Neural cell (in vitro differentiated cells): Measurements from ENCODE around the gene CDHR2. TPM values are rescaled to one million over a fixed set of nuclear protein-coding genes. Genes with fewer than 3 reads are reported as not detected.

Experiments
- H2AFZ ChIP-seq: fragments of 200-600, 300-800 bp; sonication (generic), shearing (Covaris generic); 2 replicates; pipeline ENCODE4 v1.6.0; 2014; ENCODE audit warnings: low read depth, mild to moderate bottlenecking, antibody characterized with exemption, low read length, moderate library complexity
- H3F3A ChIP-seq: fragments of 200-600 bp; shearing (Covaris generic); 2 replicates; pipeline ENCODE4 v1.6.1; 2016; ENCODE audit warnings: mild to moderate bottlenecking, moderate library complexity, mixed read lengths, antibody characterized with exemption, low read length; ENCODE audit not compliant: insufficient read depth, poor library complexity, severe bottlenecking
- H3K27ac ChIP-seq: fragments of 200-600, 300-800 bp; sonication (generic), shearing (Covaris generic); 2 replicates; pipeline ENCODE4 v1.5.1; 2014; ENCODE audit warnings: mild to moderate bottlenecking, low read length, moderate library complexity
- H3K27me3 ChIP-seq: fragments of 300-800, 200-600 bp; sonication (generic), shearing (Covaris generic); 2 replicates; pipeline ENCODE4 v1.6.0; 2014; ENCODE audit warnings: mild to moderate bottlenecking, low read depth, low read length, moderate library complexity; ENCODE audit not compliant: insufficient read depth
- H3K36me3 ChIP-seq: fragments of 300-800, 200-600 bp; sonication (generic), shearing (Covaris generic); 2 replicates; pipeline ENCODE4 v1.5.1; 2014; ENCODE audit warnings: mild to moderate bottlenecking, antibody characterized with exemption, low read length, moderate library complexity; ENCODE audit not compliant: insufficient read depth
- H3K4me2 ChIP-seq: fragments of 300-800, 200-600 bp; sonication (generic), shearing (Covaris generic); 2 replicates; pipeline ENCODE4 v1.6.0; 2014; ENCODE audit warnings: mild to moderate bottlenecking, low read length
- H3K4me3 ChIP-seq: fragments of 300-800, 200-600 bp; sonication (generic), shearing (Covaris generic); 2 replicates; pipeline ENCODE4 v1.5.1; 2014; ENCODE audit warnings: mild to moderate bottlenecking, low read length, moderate library complexity
- H3K79me2 ChIP-seq: fragments of 200-600 bp; shearing (Covaris generic); replicated peaks from 2 replicates; pipeline ENCODE4 v1.6.0; 2014; ENCODE audit warnings: mild to moderate bottlenecking, low read length, moderate library complexity; ENCODE audit not compliant: insufficient read depth
- H3K9ac ChIP-seq: fragments of 300-800, 200-600 bp; sonication (generic), shearing (Covaris generic); 2 replicates; pipeline ENCODE4 v1.6.1; 2016; ENCODE audit warnings: mild to moderate bottlenecking, low read length, mixed read lengths
- H3K9me2 ChIP-seq: fragments of 200-600 bp; shearing (Covaris generic); 2 replicates; pipeline ENCODE4 v1.6.1; 2016; ENCODE audit warnings: mild to moderate bottlenecking, low read length, mixed read lengths; ENCODE audit not compliant: insufficient read depth
- H3K9me3 ChIP-seq: fragments of 200-600, 300-800 bp; sonication (generic), shearing (Covaris generic); 2 replicates; pipeline ENCODE4 v1.6.1; 2016; ENCODE audit warnings: mild to moderate bottlenecking, mixed run types, low read length, moderate library complexity, mixed read lengths
- H4K20me1 ChIP-seq: fragments of 200-600 bp; shearing (Covaris generic); 2 replicates; pipeline ENCODE4 v1.6.1; 2016; ENCODE audit warnings: mild to moderate bottlenecking, mixed run types; ENCODE audit not compliant: insufficient read depth
- EP300 ChIP-seq: fragments of 450-650 bp; conservative IDR thresholded peaks from 2 replicates; pipeline ENCODE4 v1.6.1; 2014; ENCODE audit warnings: antibody characterized with exemption, mild to moderate bottlenecking, moderate library complexity; ENCODE audit not compliant: poor library complexity, severe bottlenecking
- EZH2 ChIP-seq: fragments of 200-600, 300-800 bp; shearing (Covaris generic), sonication (generic); IDR thresholded peaks from 2 replicates; pipeline ENCODE4 v1.6.1; 2014; ENCODE audit warnings: antibody characterized with exemption, low read length, borderline replicate concordance, mild to moderate bottlenecking; ENCODE audit not compliant: insufficient read depth, poor library complexity, severe bottlenecking
- RAD21 ChIP-seq: fragments of 450-650 bp; conservative IDR thresholded peaks from 2 replicates; pipeline ENCODE4 v1.6.1; 2014; ENCODE audit warnings: antibody characterized with exemption, mild to moderate bottlenecking, moderate library complexity
- REST ChIP-seq: IDR thresholded peaks from 2 replicates; pipeline ENCODE4 v1.6.1; 2012; ENCODE audit warnings: borderline replicate concordance
- SMC3 ChIP-seq: fragments of 450-650 bp; conservative IDR thresholded peaks from 2 replicates; pipeline ENCODE4 v1.6.1; 2014; ENCODE audit warnings: antibody characterized with exemption, mild to moderate bottlenecking, moderate library complexity; ENCODE audit not compliant: poor library complexity
- TAF1 ChIP-seq: IDR thresholded peaks from 2 replicates; pipeline ENCODE4 v1.6.1; 2012; ENCODE audit warnings: low read depth
- polyA plus RNA-seq: library from polyadenylated mRNA; depleted of rRNA; stranded (reverse); fragments of >200 nt; gene quantifications from 2 replicates; pipeline ENCODE4 v1.2.3, GENCODE V29; 2014
- TF ChIP-seq, protein P1 (sequence below): fragments of 450-650 bp; IDR thresholded peaks from 2 replicates; pipeline ENCODE4 v1.5.1; 2014; ENCODE audit warnings: antibody characterized with exemption, mild to moderate bottlenecking, moderate library complexity; ENCODE audit not compliant: poor library complexity, severe bottlenecking

The CDHR2 gene
- polyA plus RNA-seq, 1 donor from 2014 or later, result 1.0 TPM

DNA sequence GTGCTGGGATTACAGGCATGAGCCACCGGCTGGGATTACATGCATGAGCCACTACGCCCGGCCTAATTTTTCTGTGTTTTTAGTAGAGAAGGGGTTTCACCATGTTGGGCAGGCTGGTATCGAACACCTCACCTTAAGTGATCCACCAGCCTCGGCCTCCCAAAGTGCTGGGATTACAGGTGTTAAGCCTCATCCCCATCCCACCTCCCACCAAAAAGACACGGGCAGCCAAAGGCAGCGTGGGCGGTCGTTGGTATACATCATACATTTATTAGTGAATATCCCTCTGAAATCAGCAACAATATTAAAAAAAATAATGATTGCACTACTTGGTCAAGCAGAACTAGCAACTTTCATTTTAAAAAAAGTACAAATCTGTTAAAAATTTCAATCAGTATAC lies 22.7 kb upstream of the CDHR2 start:
- Histone ChIP-seq H3K9me3 (no peaks in the 10 kb centered on the region), H3K4me2 (no peak overlapping the region), H3K36me3 (no peaks in the 10 kb centered on the region), H3K79me2 (no peaks in the 10 kb centered on the region), H2AFZ (no peak overlapping the region), H3K9ac (no peak overlapping the region), H3F3A (no peaks in the 10 kb centered on the region), H4K20me1 (peaks cover 4% of the 10 kb centered on the region), H3K9me2 (no peaks in the 10 kb centered on the region), H3K27me3 (no peaks in the 10 kb centered on the region), H3K4me3 (no peak overlapping the region), H3K27ac (no peak overlapping the region)
- TF ChIP-seq TAF1 (no peak), REST (no peak), RAD21 (no peak), EP300 (no peak), SMC3 (no peak)

DNA sequence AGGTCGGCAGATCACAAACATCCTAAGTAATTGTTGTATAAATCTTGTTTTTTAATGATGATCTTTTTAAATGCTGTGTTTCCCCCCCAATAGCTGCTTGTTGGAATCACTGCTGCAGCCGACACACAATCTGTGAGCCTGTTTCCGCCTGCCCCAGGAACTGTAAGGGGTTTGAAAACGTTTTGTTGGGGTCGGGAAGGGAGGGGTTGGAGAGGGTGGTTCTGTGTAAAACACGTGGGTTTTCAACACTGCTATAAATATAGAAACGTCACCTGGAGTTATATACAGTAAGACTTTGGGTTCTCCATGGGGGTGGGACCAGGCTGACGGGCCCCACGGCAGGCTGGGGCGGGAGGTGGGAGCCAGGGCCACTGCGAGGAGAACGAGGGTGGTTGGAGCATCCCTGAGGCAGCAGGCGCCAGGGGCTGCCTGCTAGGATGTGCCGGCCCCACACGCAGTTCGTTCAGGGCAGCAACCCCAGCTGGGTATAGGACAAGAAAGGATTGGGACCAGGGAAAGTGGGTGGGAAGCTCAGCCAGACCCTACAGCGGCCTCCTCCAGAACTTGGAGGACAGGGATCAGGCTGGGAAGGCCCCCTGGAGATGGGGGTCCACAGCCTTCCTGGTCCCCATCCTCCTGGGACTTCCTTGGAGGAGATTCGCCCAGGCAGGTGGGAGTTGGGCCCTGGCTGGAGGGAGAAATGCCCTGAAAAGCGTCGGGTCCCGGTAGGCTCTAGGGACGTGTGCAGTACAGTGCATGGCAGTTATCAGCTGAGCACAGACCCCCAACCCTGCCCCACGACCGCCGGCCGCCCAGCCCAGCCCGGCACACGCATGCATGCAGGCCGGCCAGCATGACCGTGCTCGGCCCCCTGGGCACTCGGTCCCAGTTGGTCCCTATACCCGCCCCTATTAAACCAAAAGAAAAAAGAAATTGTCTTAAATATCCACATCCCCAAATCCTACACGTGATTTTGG lies 21.6 kb upstream of the CDHR2 start:
- Histone ChIP-seq H3K4me2 (no peak overlapping the region), H3K36me3 (no peaks in the 10 kb centered on the region), H3K27ac (no peak overlapping the region), H2AFZ (no peak overlapping the region), H3K27me3 (no peaks in the 10 kb centered on the region), H3K4me3 (no peak overlapping the region), H3K79me2 (peaks cover 8% of the 10 kb centered on the region), H3K9me2 (no peaks in the 10 kb centered on the region), H3F3A (no peaks in the 10 kb centered on the region), H4K20me1 (peaks cover 10% of the 10 kb centered on the region), H3K9ac (no peak overlapping the region), H3K9me3 (no peaks in the 10 kb centered on the region)
- no peak for TF ChIP-seq EZH2

GRCh38 chr5:176528301-176528700 lies 20.8 kb upstream of the CDHR2 start:
- no peaks in the 10 kb centered on the region for H3K27me3 ChIP-seq
- H3K4me2 ChIP-seq, result no peak overlapping the region
- peaks cover 17% of the 10 kb centered on the region for H4K20me1 ChIP-seq
- no peaks in the 10 kb centered on the region for H3K36me3 ChIP-seq
- H2AFZ ChIP-seq, result no peak overlapping the region
- TF ChIP-seq EP300 (no peak), REST (no peak)
- TF ChIP-seq, protein P1, sequence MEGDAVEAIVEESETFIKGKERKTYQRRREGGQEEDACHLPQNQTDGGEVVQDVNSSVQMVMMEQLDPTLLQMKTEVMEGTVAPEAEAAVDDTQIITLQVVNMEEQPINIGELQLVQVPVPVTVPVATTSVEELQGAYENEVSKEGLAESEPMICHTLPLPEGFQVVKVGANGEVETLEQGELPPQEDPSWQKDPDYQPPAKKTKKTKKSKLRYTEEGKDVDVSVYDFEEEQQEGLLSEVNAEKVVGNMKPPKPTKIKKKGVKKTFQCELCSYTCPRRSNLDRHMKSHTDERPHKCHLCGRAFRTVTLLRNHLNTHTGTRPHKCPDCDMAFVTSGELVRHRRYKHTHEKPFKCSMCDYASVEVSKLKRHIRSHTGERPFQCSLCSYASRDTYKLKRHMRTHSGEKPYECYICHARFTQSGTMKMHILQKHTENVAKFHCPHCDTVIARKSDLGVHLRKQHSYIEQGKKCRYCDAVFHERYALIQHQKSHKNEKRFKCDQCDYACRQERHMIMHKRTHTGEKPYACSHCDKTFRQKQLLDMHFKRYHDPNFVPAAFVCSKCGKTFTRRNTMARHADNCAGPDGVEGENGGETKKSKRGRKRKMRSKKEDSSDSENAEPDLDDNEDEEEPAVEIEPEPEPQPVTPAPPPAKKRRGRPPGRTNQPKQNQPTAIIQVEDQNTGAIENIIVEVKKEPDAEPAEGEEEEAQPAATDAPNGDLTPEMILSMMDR, result no peak
- H3F3A ChIP-seq, result no peaks in the 10 kb centered on the region
- no peak overlapping the region for H3K27ac ChIP-seq
- peaks cover 16% of the 10 kb centered on the region for H3K79me2 ChIP-seq
- H3K9me2 ChIP-seq, result no peaks in the 10 kb centered on the region
- no peak overlapping the region for H3K4me3 ChIP-seq
- no peak overlapping the region for H3K9ac ChIP-seq
- no peaks in the 10 kb centered on the region for H3K9me3 ChIP-seq
